Activated CD8-positive, alpha-beta T cell treated with anti-CD3 and anti-CD28 coated beads, Interleukin-2, amount 10 ng/mL, durations not matched to agents 7 days and 5 days (primary cell): ENCODE data around the gene C17orf67. TPM values are rescaled to one million over a fixed set of nuclear protein-coding genes. Genes with fewer than 3 reads are reported as not detected.

Source experiments
- ATAC-seq: fragments of 150-1000 bp; cut with Tn5 transposase; one replicate; pipeline ENCODE4 v1.10.0; 2021; ENCODE audit warnings: moderate library complexity
- CTCF ChIA-PET: fragments of 350-600 bp; sonication (Branson Sonifier 250); formaldehyde crosslinking; loops from one replicate; lab custom pipeline; 2021; ENCODE audit warnings: antibody characterized with exemption; lab: Charles Lee
- POLR2A ChIA-PET: fragments of 350-600 bp; sonication (Branson Sonifier 250); formaldehyde crosslinking; loops from one replicate; lab custom pipeline; 2021; ENCODE audit warnings: antibody characterized with exemption; lab: Charles Lee
- DNase-seq: peaks from one replicate; pipeline ENCODE4 v3.0.0-alpha.2; 2020
- H3K27ac Mint-ChIP-seq: one replicate; pipeline ENCODE4 v1.8.0; 2021; ENCODE audit warnings: mild to moderate bottlenecking, mixed read lengths
- H3K27me3 Mint-ChIP-seq: one replicate; pipeline ENCODE4 v1.8.0; 2021; ENCODE audit warnings: low read depth, mixed read lengths
- H3K36me3 Mint-ChIP-seq: one replicate; pipeline ENCODE4 v1.8.0; 2021; ENCODE audit warnings: low read depth, mixed read lengths
- H3K4me1 Mint-ChIP-seq: one replicate; pipeline ENCODE4 v1.8.0; 2021; ENCODE audit warnings: low read depth, mixed read lengths
- H3K4me3 Mint-ChIP-seq: one replicate; pipeline ENCODE4 v1.8.0; 2021; ENCODE audit warnings: mild to moderate bottlenecking, mixed read lengths
- H3K9me3 Mint-ChIP-seq: one replicate; pipeline ENCODE4 v1.8.0; 2022; ENCODE audit warnings: mixed read lengths; ENCODE audit not compliant: insufficient read depth
- total RNA-seq, 2 experiments: library from RNA; stranded (reverse); gene quantifications; one replicate each; pipeline ENCODE4 v1.2.3, GENCODE V29; 2021

The C17orf67 gene
- total RNA-seq, 2 experiments from 2014 or later = 3.1 to 3.2 TPM

DNA sequence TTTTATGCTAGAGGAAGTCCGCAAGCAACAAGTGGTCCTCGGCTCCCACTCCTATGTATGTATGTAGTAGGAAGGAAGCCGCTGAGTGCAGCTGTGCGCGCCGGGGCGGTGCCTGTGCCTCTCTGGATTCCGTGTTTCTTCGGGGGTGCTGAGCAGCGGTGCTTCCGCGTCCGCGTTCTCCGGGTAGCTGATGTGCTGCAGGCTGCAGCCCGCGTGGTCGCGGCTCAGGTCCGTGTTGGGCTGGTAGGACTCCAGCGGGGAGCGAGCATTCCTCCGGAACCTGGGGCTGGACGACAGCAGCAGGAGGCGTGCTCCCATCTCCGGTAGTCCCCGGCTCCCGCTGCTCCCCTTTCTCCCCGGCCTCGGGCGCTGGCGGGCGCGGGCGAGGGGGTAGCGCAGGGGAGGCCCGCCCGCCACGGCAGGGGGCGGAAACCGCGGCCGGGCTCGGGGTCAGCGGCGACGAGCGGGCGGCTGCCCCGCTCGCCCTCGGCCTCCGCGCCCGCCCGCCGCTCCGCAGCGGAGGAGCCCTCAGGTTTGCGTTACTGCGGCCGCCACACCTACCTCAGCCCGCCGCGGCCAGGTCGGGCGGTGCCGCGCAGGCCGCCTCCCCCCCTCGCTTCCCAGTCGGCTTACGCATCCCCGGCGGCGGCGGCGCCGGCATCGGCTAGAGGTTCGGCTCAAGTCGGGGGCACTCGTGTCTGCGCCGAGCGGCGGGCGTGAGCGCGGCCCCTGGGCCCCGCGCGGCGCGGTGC lies 487 bp downstream of the C17orf67 start:
- Mint-ChIP-seq H3K27ac (peak overlapping the region; percentile 79), H3K27me3 (no peaks in the 10 kb centered on the region), H3K4me1 (peaks cover 49% of the 10 kb centered on the region), H3K9me3 (no peaks in the 10 kb centered on the region), H3K4me3 (peak overlapping the region; percentile 87), H3K36me3 (peaks cover 49% of the 10 kb centered on the region)
- DNase-seq = peak; percentile 82
- POLR2A ChIA-PET = interaction anchor here (0.6 to 4.3 kb wide), 9 partner anchors 9 to 80 kb away, joined by 3 to 36 read pairs (median 4); partner anchors contain the start of gene TRIM25
- CTCF ChIA-PET = interaction anchor here (1.0 to 8.1 kb wide), 6 partner anchors 9 to 106 kb away, joined by 3 to 56 read pairs (median 4); no protein-coding TSS in a partner anchor
- peak; percentile 64 for ATAC-seq

DNA sequence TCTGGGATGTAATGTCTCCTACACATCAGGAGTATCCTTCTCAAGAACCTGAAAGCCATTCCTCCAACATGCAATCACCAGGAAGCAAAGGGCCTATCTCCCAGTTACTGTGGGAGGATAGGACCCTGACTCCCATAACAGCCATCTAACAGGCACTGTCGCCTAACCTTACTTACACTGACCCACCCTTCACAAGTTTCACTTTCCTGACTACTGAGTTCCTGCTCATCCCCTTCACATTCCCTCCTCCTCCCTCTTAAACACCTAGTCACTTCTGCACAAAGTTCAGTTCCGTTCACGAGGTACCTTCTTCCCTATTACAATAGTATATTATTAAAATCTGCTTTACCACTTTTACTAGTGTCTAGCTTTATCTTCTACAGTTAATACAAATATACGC lies 1.3 kb downstream of the C17orf67 start:
- Mint-ChIP-seq H3K9me3 (no peaks in the 10 kb centered on the region), H3K4me3 (peak overlapping the region; percentile 87)

GRCh38 chr17:56831369-56832095 lies 2.2 kb downstream of the C17orf67 start:
- Mint-ChIP-seq H3K36me3 (peaks cover 35% of the 10 kb centered on the region), H3K27ac (no peak overlapping the region), H3K4me1 (peaks cover 35% of the 10 kb centered on the region), H3K27me3 (no peaks in the 10 kb centered on the region), H3K4me3 (peak overlapping the region; percentile 23), H3K9me3 (no peaks in the 10 kb centered on the region)
- DNase-seq = no peak
- ChIA-PET POLR2A (interaction anchor here (1.4 to 1.5 kb wide), 2 partner anchors 12 to 14 kb away, joined by 3 to 4 read pairs; no protein-coding TSS in a partner anchor), CTCF (interaction anchor here (8.1 kb wide), 1 partner anchor 12 kb away, joined by 56 read pairs; no protein-coding TSS in a partner anchor)
- no peak for ATAC-seq

More for the DNA sequence above, 1.3 kb downstream of the C17orf67 start:
- H3K27ac Mint-ChIP-seq = peak overlapping the region; percentile 21
- DNase-seq (no peak), ATAC-seq (no peak)
- H3K36me3 Mint-ChIP-seq = peaks cover 42% of the 10 kb centered on the region
- H3K4me1 Mint-ChIP-seq = peaks cover 43% of the 10 kb centered on the region
- POLR2A ChIA-PET = interaction anchor here (1.4 to 2.7 kb wide), 3 partner anchors 8 to 15 kb away, joined by 3 to 10 read pairs (median 4); no protein-coding TSS in a partner anchor
- H3K27me3 Mint-ChIP-seq = no peaks in the 10 kb centered on the region
- CTCF ChIA-PET = interaction anchor here (1.0 to 8.1 kb wide), 4 partner anchors 8 to 107 kb away, joined by 3 to 56 read pairs (median 5); no protein-coding TSS in a partner anchor

GRCh38 chr17:56830726-56831368 lies 2.9 kb downstream of the C17orf67 start:
- POLR2A ChIA-PET = no interaction called here
- Mint-ChIP-seq H3K4me3 (no peak overlapping the region), H3K27me3 (no peaks in the 10 kb centered on the region), H3K4me1 (peaks cover 31% of the 10 kb centered on the region), H3K27ac (no peak overlapping the region), H3K9me3 (no peaks in the 10 kb centered on the region), H3K36me3 (peaks cover 31% of the 10 kb centered on the region)
- DNase-seq (no peak), ATAC-seq (no peak)
- CTCF ChIA-PET = no interaction called here

DNA sequence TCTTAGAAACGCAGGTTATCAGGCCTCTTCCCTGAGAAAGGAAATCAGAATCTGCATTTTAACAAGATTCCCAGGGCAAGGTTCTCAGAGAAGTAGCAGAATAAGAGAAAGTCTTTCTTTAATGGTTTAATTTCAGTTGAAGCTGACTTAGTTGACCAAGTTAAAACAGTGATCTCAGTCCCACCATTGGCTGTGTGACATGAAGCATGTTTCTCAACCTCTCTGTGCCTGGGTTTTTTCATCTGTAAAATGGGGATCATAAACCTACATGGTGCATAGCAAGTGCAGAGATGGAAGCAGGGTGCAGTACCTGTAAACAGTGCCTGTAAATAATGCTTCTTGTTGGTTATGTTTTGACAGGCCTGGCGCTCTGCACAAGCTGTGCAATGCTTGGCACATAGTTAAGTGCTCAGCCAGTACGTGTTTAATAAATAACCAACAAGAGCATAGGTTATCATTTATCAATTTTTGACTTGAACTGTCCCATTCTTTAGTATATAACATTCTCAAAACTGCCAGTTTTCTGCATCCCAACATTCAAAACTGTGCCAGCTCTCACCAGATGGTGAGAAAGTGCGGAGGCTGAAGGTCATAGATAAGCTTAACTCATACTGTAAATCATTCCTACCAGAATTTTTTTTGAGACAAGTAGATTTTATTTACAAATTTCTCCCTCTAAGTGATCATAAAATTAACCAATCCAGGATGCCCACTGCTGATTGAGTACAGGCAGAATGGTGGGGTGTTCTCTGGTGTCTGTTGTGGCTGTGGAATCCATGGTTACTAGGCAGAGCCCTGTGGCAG lies 6.9 kb downstream of the C17orf67 start:
- CTCF ChIA-PET = no interaction called here
- Mint-ChIP-seq H3K9me3 (no peaks in the 10 kb centered on the region), H3K4me3 (no peak overlapping the region), H3K27ac (no peak overlapping the region), H3K27me3 (no peaks in the 10 kb centered on the region), H3K36me3 (peaks cover 20% of the 10 kb centered on the region), H3K4me1 (peaks cover 15% of the 10 kb centered on the region)
- POLR2A ChIA-PET = no interaction called here
- no peak for ATAC-seq
- no peak for DNase-seq

- H3K27ac Mint-ChIP-seq = no peak overlapping the region
- H3K4me3 Mint-ChIP-seq = no peak overlapping the region
- H3K9me3 Mint-ChIP-seq = no peaks in the 10 kb centered on the region
- DNase-seq = no peak
- H3K27me3 Mint-ChIP-seq = no peaks in the 10 kb centered on the region
- H3K36me3 Mint-ChIP-seq = peaks cover 5% of the 10 kb centered on the region
- CTCF ChIA-PET = interaction anchor here (0.8 to 2.9 kb wide), 4 partner anchors 8 to 115 kb away, joined by 3 to 13 read pairs (median 4); no protein-coding TSS in a partner anchor
- peaks cover 6% of the 10 kb centered on the region for H3K4me1 Mint-ChIP-seq
- no peak for ATAC-seq
- POLR2A ChIA-PET = interaction anchor here (1.1 to 2.1 kb wide), 2 partner anchors 9 to 11 kb away, joined by 4 to 10 read pairs; partner anchors contain the start of genes C17orf67 and DGKE
Measured at GRCh38 chr17:56824503-56824902, 9.2 kb downstream of the C17orf67 start.

DNA sequence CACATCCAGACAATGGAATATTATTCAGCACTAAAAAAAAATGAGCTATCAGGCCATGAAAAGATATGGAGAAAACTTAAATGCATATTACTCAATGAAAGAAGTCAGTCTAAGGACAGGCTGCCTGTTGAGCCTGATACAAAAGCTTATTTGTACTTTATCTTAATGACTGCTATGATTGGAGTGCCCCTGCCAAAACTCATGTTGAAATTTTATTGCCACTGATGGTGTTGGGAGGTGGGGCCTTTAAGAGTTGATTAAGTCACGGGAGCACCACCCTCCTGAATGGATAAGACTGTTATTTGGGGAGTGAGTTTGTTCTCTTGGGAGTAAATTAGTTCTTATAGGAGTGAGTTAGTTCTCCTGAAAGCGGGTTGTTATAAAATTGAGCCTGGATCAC lies 9.9 kb downstream of the C17orf67 start:
- Mint-ChIP-seq H3K27ac (no peak overlapping the region), H3K4me1 (peaks cover 7% of the 10 kb centered on the region), H3K9me3 (no peaks in the 10 kb centered on the region), H3K36me3 (peaks cover 4% of the 10 kb centered on the region), H3K4me3 (no peak overlapping the region), H3K27me3 (no peaks in the 10 kb centered on the region)
- POLR2A ChIA-PET = interaction anchor here (2.1 kb wide), 1 partner anchor 10 kb away, joined by 10 read pairs; the partner anchor contains the start of genes C17orf67 and DGKE
- ATAC-seq (no peak), DNase-seq (no peak)
- CTCF ChIA-PET = interaction anchor here (0.6 to 2.9 kb wide), 5 partner anchors 8 to 155 kb away, joined by 3 to 13 read pairs (median 5); no protein-coding TSS in a partner anchor

DNA sequence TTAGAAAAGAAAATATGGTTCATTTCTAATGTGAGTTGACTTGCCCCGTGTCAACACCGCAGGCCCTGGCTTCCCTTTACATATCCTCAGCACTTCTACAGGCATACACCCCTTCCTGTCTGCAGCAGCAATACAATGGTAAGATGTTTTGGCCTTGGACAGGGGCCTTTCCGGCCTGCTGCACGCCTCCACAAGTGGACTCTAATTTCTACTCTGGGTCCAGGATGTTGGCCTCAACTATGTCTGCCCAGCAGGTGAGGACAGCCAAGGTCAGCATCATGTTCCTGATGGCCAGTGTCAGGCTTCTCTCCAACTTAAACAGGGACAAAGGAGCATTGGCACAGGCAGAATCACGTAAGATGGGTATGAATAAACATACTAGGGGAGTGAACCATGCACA lies 11.0 kb downstream of the C17orf67 start:
- H3K27me3 Mint-ChIP-seq = no peaks in the 10 kb centered on the region
- no peak overlapping the region for H3K4me3 Mint-ChIP-seq

DNA sequence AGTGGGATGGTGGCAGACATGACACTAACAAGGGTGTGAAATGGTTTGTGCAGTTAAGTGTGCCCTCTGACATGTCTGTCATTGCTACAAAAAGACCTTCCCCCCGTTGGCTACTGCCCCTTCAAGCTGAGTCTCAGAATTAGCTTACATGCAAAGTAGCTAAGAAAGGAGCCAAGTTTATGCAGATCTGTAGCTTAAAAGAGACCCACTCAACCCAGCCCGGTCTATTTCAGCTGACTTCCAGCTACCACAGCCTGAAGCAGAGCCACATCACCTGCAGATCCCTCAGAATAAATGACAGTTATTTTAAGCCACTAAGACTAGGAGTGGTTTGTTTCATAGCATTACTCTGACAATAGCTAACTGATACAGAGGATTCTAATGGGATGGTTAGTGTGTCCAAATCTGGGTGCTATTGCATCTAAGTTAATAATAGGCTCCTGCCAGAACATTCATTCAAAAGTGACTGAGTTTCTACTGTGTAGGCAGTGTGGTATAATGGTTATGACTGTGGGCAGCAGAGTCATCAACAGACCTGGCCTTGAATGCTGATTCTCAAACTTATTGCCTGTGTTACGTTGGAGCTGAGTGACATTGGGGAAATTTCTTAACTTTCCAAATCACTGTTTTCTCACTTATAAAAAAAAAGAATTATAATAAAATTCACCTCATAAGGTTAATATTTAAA lies 11.7 kb downstream of the C17orf67 start:
- Mint-ChIP-seq H3K4me3 (no peak overlapping the region), H3K27me3 (no peaks in the 10 kb centered on the region), H3K27ac (no peak overlapping the region), H3K9me3 (no peaks in the 10 kb centered on the region), H3K4me1 (peaks cover 7% of the 10 kb centered on the region), H3K36me3 (peaks cover 4% of the 10 kb centered on the region)
- ChIA-PET CTCF (interaction anchor here (0.7 to 5.4 kb wide), 3 partner anchors 41 to 119 kb away, joined by 3 to 64 read pairs (median 3); no protein-coding TSS in a partner anchor), POLR2A (no interaction called here)
- DNase-seq = no peak
- ATAC-seq = no peak

More for the DNA sequence above, 11.0 kb downstream of the C17orf67 start:
- H3K27ac Mint-ChIP-seq = no peak overlapping the region
- ATAC-seq (no peak), DNase-seq (no peak)
- no peaks in the 10 kb centered on the region for H3K9me3 Mint-ChIP-seq
- H3K4me1 Mint-ChIP-seq = peaks cover 7% of the 10 kb centered on the region
- POLR2A ChIA-PET = no interaction called here
- CTCF ChIA-PET = interaction anchor here (1.0 to 5.4 kb wide), 2 partner anchors 10 to 118 kb away, joined by 3 to 64 read pairs; no protein-coding TSS in a partner anchor
- H3K36me3 Mint-ChIP-seq = peaks cover 4% of the 10 kb centered on the region

GRCh38 chr17:56820207-56820606 lies 13.5 kb downstream of the C17orf67 start:
- H3K4me3 Mint-ChIP-seq = no peak overlapping the region
- no peak for ATAC-seq
- ChIA-PET CTCF (interaction anchor here (0.6 to 5.4 kb wide), 53 partner anchors 8 to 927 kb away, joined by 3 to 64 read pairs (median 4); partner anchors contain the start of genes AKAP1, C17orf67, DGKE and TRIM25), POLR2A (interaction anchor here (0.6 to 1.7 kb wide), 3 partner anchors 12 to 156 kb away, joined by 3 to 8 read pairs (median 3); partner anchors contain the start of genes C17orf67 and DGKE)
- H3K4me1 Mint-ChIP-seq = peaks cover 7% of the 10 kb centered on the region
- no peaks in the 10 kb centered on the region for H3K9me3 Mint-ChIP-seq
- peaks cover 4% of the 10 kb centered on the region for H3K36me3 Mint-ChIP-seq
- DNase-seq = no peak
- no peak overlapping the region for H3K27ac Mint-ChIP-seq
- H3K27me3 Mint-ChIP-seq = no peaks in the 10 kb centered on the region
